ENCODE results near the gene URM1.

DNA sequence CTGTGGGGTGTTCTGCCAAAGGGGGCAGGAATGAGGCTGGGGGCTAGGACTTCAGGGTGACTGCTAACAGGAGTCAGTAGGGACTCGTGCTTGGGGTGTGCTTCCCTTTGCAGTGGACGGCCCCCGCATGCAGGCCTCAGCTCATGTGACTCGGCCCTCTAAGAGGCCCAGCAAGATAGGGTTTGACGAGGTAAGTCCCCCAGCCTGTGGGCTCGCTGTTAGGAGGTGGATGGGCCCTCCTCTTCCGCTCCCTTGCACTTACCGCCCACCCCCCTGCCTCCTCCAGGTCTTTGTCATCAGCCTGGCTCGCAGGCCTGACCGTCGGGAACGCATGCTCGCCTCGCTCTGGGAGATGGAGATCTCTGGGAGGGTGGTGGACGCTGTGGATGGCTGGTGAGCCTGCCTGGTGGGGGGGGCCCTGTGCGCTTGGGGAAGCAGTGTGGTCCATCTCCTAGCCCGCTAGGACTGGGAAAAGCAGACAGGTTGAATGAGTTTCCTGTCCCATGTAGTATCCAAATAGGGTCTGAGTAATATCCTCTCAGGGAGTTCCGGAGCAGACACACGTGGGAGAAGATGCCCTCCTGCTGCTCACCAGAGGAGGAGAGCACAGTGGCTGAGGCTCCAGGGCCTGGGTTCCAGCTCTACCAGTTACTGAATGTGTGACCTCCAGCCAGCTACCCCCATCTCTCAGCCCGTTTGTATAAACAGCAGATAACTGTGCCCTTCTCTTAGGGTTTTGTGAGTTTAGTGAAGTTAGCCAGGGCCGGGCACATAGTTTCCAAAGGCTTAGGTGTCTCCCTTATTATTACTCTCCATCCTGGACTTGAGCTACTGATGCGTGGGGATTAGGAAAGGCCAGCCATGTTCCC, 57.7 kb downstream of the URM1 start:
- TF ChIP-seq, protein P1, sequence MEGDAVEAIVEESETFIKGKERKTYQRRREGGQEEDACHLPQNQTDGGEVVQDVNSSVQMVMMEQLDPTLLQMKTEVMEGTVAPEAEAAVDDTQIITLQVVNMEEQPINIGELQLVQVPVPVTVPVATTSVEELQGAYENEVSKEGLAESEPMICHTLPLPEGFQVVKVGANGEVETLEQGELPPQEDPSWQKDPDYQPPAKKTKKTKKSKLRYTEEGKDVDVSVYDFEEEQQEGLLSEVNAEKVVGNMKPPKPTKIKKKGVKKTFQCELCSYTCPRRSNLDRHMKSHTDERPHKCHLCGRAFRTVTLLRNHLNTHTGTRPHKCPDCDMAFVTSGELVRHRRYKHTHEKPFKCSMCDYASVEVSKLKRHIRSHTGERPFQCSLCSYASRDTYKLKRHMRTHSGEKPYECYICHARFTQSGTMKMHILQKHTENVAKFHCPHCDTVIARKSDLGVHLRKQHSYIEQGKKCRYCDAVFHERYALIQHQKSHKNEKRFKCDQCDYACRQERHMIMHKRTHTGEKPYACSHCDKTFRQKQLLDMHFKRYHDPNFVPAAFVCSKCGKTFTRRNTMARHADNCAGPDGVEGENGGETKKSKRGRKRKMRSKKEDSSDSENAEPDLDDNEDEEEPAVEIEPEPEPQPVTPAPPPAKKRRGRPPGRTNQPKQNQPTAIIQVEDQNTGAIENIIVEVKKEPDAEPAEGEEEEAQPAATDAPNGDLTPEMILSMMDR (IDR thresholded peaks at IDR 0.05; ENCODE audit: low read depth, low read length), result no peak
- TF ChIP-seq MYC (IDR thresholded peaks at IDR 0.05; ENCODE audit: low read depth, low read length) (peak; percentile 43), POLR2A (IDR thresholded peaks at IDR 0.05; ENCODE audit: extremely low read depth, insufficient read length) (peak; percentile 55)
- TF ChIP-seq, protein P2, sequence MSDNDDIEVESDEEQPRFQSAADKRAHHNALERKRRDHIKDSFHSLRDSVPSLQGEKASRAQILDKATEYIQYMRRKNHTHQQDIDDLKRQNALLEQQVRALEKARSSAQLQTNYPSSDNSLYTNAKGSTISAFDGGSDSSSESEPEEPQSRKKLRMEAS (IDR thresholded peaks at IDR 0.05; ENCODE audit: low read depth, low read length), result peak; percentile 44; the same call in 1 of the 2 replicates
